ENCODE results near the gene TCOF1.
A peak's percentile ranks its signal among the peaks of the same experiment; 100 is the strongest.

The TCOF1 gene

GRCh38 chr5:150357326-150358260, at the start of gene TCOF1:
TCOF1 (plus strand) TSS chr5:150357697; CDS start chr5:150357747, 50 bp downstream.
- DNase-seq, result peak; percentile 97

DNA sequence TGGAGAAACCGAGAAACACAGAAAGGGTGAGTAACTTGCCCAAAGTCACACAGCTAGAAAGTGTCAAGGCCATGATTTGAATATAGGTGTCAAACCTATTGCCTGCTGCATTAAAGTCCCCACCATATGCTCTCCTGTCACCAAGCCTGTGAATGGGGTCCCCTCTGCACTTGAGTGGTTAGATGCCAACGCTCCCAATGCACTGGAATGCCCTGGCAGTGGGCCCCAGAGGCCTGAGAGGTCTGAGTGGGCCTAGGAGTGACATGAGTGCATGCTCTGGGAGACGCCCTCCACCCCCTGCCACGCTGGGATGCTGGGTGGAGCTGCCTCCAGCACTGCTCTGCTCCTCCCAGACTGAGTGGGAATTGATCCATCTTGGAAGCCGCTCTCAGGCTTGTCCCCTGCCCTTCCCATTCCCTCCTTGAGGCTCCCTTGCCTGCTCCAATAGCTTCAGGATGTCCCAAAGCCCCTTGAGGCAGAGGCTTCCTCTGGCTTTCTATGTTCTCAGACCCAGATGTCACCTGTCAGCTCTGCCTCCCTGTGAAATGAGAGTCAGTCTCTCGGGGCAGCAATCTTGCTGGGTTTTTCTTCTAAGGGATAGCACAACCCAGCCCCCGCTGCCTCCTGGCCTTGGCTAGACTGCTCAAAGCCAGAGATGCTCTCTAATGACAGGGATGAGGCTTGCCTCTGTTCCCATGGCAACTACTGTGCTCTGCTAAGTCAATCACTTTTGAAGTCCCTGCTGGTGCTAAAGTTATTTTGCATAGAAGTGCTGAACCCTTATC, 48.2 kb upstream of the TCOF1 start:
- DNase-seq, result peak; percentile 60

- DNase-seq, result no peak
Observed at GRCh38 chr5:150309886-150310239, 47.6 kb upstream of the TCOF1 start.

- DNase-seq, result no peak
Observed at GRCh38 chr5:150310246-150310645, 47.3 kb upstream of the TCOF1 start.

GRCh38 chr5:150311015-150311692, 46.3 kb upstream of the TCOF1 start:
- DNase-seq, result no peak

GRCh38 chr5:150312518-150312917, 45.0 kb upstream of the TCOF1 start:
- DNase-seq, result peak; percentile 8

DNA sequence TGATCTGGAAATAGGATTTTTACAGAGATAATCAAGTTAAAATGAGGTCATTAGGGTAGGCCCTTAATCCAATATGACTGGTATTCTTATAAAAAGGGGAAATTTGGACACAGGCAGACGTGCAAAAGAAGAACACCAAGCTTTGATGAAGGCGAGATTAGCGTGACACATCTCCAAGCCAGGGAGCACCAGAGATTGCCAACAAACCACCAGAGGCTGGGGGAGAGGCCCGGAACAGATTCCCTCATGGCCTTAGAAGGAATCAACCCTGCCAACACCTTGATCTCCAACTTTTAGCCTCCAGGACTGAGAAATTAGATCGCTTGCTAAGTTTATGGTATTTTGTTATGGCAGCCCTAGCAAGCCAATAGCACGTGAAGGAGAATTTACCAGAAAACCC, 44.0 kb upstream of the TCOF1 start:
- no peak for DNase-seq

- DNase-seq, result no peak
Observed at GRCh38 chr5:150313921-150314716, 43.4 kb upstream of the TCOF1 start.

DNA sequence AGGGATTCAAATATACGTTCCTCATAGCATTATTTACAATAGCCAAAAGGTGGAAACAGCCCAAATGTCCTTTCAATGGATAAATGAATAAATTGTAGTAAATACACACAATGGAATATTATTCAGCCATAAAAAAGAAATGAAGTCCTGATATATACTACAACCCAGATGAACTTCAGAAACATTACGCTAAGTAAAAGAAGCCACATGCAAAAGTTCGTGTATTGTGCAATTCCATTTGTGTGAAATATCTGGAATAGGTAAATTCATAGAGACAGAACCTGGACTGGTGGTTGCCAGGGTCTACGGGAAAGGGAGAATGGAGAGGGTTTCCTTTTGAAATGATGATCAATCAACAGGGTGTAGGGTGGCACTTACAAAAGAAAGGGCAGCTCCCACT, 42.3 kb upstream of the TCOF1 start:
- no peak for DNase-seq

- no peak for DNase-seq
Observed at GRCh38 chr5:150316320-150316719, 41.2 kb upstream of the TCOF1 start.

GRCh38 chr5:150317048-150318003, 40.2 kb upstream of the TCOF1 start:
- DNase-seq, result no peak

DNA sequence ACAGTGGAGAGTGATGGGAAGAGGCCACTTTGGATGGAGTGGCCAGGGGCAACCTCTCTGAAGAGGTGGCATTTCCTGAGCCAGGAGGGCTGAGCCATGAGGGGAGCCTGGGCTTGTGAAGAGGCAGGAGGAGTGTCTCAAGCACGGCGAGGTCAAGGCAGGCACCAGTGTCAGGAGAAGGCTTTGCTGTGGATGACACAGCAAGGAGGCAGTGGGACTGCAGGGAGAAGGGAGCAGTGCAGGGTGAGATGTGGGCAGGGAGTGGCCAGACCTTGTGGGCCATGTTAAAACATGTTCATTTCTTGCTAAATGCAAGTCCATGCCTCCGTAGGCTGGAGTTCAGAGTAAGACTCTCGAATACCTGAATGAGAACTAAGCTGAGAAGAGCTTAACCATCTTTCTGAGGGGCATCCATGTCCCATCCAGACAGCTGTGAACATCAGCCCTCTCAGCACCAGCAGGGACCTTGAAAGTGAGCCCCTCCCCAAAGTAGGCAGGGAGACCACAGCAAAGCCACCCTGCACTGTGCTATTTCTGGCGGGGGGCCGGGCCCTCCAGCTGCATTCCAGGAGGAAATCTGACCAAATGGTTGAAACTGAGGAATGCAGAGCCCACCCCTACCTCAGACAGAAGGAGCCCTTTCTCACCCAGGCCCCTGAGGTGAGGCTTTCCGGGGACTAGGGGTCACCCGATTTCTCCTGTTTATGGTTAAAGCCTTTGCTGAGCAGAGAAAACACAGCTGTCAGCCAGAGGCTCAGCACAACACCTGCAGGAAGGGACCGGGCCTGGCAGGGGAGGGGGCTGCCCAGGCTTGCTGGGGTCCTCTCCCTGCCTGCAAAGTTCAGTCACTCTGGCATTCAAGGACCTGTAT, 38.6 kb upstream of the TCOF1 start:
- no peak for DNase-seq

GRCh38 chr5:150319484-150319790, 38.1 kb upstream of the TCOF1 start:
- no peak for DNase-seq

DNA sequence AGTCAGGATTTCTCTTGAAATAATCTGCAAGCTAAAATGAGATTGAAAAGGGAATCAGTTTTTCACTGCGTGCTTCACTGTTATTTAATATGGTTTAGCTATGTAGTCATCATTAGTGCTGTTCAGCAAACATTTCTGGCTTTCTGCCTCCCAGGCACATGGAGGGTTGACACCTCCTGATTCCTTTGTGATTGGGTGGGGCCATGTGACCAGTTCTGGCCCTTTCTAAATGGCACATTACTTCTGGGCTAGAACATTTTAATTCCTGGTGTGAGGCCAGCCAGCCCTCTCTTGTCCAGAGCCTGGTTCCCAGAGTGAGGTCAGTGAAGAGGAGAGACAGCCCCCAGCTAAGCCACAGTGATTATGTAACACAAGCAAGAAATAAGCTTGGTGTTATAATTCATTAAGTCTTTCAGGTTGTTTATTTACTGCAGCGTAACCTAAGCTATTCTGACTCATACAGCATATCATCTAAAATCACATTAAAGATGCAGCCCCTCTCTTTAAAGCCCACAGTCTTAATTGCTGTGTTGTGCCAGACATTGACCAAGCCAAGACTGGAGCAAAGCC, 37.4 kb upstream of the TCOF1 start:
- DNase-seq, result peak; percentile 48

GRCh38 chr5:150321211-150321610, 36.3 kb upstream of the TCOF1 start:
- no peak for DNase-seq

DNA sequence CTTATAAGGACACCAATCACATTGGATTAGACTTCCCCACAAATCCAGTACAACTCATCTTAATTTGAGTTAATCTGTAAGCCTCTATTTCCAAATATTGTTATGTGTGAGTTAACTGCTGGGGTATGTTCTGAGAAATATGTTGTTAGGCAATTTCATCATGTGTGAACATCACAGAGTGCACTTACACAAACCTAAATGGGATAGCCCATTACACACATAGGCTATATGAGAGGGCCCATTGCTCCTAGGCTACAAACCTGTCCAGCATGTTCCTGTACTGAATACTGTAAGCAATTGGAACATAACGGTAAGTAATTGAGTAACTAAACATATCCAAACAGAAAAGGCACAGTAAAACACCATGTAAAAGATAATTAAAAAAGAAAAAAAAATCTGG, 35.7 kb upstream of the TCOF1 start:
- no peak for DNase-seq

- no peak for DNase-seq
Observed at GRCh38 chr5:150322202-150322601, 35.3 kb upstream of the TCOF1 start.

DNA sequence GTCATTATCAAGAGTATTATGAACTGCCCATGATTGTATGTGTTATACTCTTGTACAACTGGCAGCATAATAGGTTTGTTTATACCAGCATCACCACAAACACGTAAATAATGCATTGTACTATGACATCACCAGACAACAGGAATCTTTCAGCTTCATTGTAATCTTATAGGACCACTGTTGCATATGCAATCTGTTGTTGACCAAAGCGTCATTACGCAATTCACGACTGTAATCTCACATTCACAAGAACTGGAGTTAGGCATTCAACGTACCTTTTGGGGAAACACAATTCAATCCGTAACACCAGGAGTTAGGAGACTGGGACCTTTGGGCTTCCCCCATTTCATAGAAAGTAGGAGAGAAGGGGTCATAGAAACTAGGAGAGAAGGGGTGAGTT, 34.4 kb upstream of the TCOF1 start:
- no peak for DNase-seq

GRCh38 chr5:150323819-150324218, 33.7 kb upstream of the TCOF1 start:
- DNase-seq, result no peak

- peak; percentile 10 for DNase-seq
Observed at GRCh38 chr5:150325426-150325825, 32.1 kb upstream of the TCOF1 start.

Measured in left hindlimb (tissue), 1 donor.